K562 (cell line): ENCODE results near the gene HDGFL2. TPM values are rescaled to one million over a fixed set of nuclear protein-coding genes. Genes with fewer than 3 reads are reported as not detected.

Experiments used
- ATAC-seq: fragments of 200-7000 bp; cut with Tn5 transposase; 3 replicates; pipeline ENCODE4 v1.9.1; 2020; ENCODE audit warnings: moderate library complexity
- BruUV-seq: library from RNA; stranded (reverse); fragments of 400-500 nt; replicated peaks from 2 replicates; lab custom pipeline; 2021; lab: Mats Ljungman, UMichigan
- CTCF ChIA-PET: fragments of 300-600 bp; formaldehyde crosslinking; extraction: SDS; loops from one replicate; lab custom pipeline; 2021; ENCODE audit warnings: low intra/inter-chr PET ratio; lab: Yijun Ruan, JAX
- POLR2A ChIA-PET: fragments of 300-600, 350-650 bp; sonication (Branson Sonifier 250); formaldehyde crosslinking; extraction: SDS; loops from one replicate; lab custom pipeline; 2021; ENCODE audit warnings: antibody characterized with exemption, inconsistent platforms; lab: Yijun Ruan, JAX
- DNase-seq, 4 experiments: peaks; one replicate each; pipeline versions ENCODE4 v3.0.0 to v3.0.0-alpha.2; 2011 to 2018; ENCODE audit warnings: low spot score in 3 of 4, mixed read lengths in 3 of 4; ENCODE audit errors: extremely low read depth in 1 of 4
- FAIRE-seq: peaks from 2 replicates; lab custom pipeline; 2011; peaks lifted over from hg19 to GRCh38; lab: Jason Lieb, UNC
- H2AFZ ChIP-seq: 2 replicates; pipeline ENCODE4 v1.6.0; 2011; ENCODE audit warnings: low read depth, low read length, control low read depth, inconsistent platforms
- H3K27ac ChIP-seq: fragments of 200-600 bp; 3 replicates; pipeline ENCODE4 v1.8.0; 2011; ENCODE audit warnings: low read depth, mild to moderate bottlenecking, control low read depth, inconsistent platforms, low read length, moderate library complexity, mixed read lengths; ENCODE audit errors: extremely low read depth
- H3K27me3 ChIP-seq, 2 experiments: fragments of 300-600 bp in 1 of 2; 2 replicates in 1 of 2; 3 replicates in 1 of 2; pipeline versions ENCODE4 v1.6.0 to v1.8.0; 2011; ENCODE audit warnings: inconsistent platforms in 2 of 2, low read length in 2 of 2, mild to moderate bottlenecking in 1 of 2, mixed read lengths in 1 of 2, moderate library complexity in 1 of 2; ENCODE audit not compliant: control insufficient read depth in 2 of 2, insufficient read depth in 2 of 2
- H3K36me3 ChIP-seq: fragments of 300-600 bp; 3 replicates; pipeline ENCODE4 v1.8.0; 2011; ENCODE audit warnings: mild to moderate bottlenecking, low read length, inconsistent platforms; ENCODE audit not compliant: control insufficient read depth, insufficient read depth
- H3K4me1 ChIP-seq, 2 experiments: fragments of 200-600 bp in 1 of 2; replicated peaks in 1 of 2; 2 replicates in 1 of 2; 3 replicates in 1 of 2; pipeline versions ENCODE4 v1.5.1 to v1.8.0; 2011; ENCODE audit warnings: inconsistent platforms in 2 of 2, low read length in 2 of 2, mild to moderate bottlenecking in 1 of 2, mixed read lengths in 1 of 2, moderate library complexity in 1 of 2; ENCODE audit not compliant: control insufficient read depth in 2 of 2, insufficient read depth in 2 of 2
- H3K4me2 ChIP-seq: 2 replicates; pipeline ENCODE4 v1.6.1; 2011; ENCODE audit warnings: low read length, control low read depth, inconsistent platforms, mixed read lengths; ENCODE audit not compliant: insufficient read depth
- H3K4me3 ChIP-seq: fragments of 200-600 bp; sonication (generic), shearing (Covaris generic); 2 replicates; pipeline ENCODE4 v1.5.1; 2016; ENCODE audit warnings: control low read depth, inconsistent platforms
- H3K79me2 ChIP-seq: fragments of 200-600 bp; 3 replicates; pipeline ENCODE4 v1.8.0; 2011; ENCODE audit warnings: low read length, inconsistent platforms; ENCODE audit not compliant: control insufficient read depth, insufficient read depth
- H3K9ac ChIP-seq, 2 experiments: 2 replicates each; pipeline versions ENCODE4 v1.6.0 to v1.6.1; 2011; ENCODE audit warnings: low read depth in 2 of 2, low read length in 2 of 2, control low read depth in 1 of 2, inconsistent platforms in 1 of 2, mild to moderate bottlenecking in 1 of 2, mixed read lengths in 1 of 2; ENCODE audit not compliant: insufficient read depth in 1 of 2
- H3K9me1 ChIP-seq: one replicate; pipeline ENCODE4 v1.6.0; 2011; ENCODE audit warnings: inconsistent platforms, mild to moderate bottlenecking, low read length, moderate library complexity; ENCODE audit not compliant: control insufficient read depth, insufficient read depth
- H3K9me3 ChIP-seq: replicated peaks from 2 replicates; pipeline ENCODE4 v1.5.1; 2011; ENCODE audit warnings: low read depth, low read length, inconsistent platforms; ENCODE audit not compliant: control insufficient read depth, insufficient read depth
- H4K20me1 ChIP-seq: replicated peaks from 2 replicates; pipeline ENCODE4 v1.6.1; 2011; ENCODE audit warnings: low read length, inconsistent platforms, mixed read lengths; ENCODE audit not compliant: control insufficient read depth, insufficient read depth
- ARNT ChIP-seq, 2 experiments: fragments of 450-650 bp; IDR thresholded peaks; 2 replicates each; pipeline ENCODE4 v1.6.1; 2016; ENCODE audit warnings: mild to moderate bottlenecking in 1 of 2
- E2F3 ChIP-seq: fragments of 250-450 bp; sonication (Bioruptor Pico); IDR thresholded peaks from 2 replicates; pipeline ENCODE4 v1.4.0; 2020; ENCODE audit warnings: mild to moderate bottlenecking
- GABPB2 ChIP-seq: fragments of 250-450 bp; sonication (Bioruptor Pico); conservative IDR thresholded peaks from 2 replicates; pipeline ENCODE4 v1.5.1; 2021; ENCODE audit warnings: mild to moderate bottlenecking
- ID3 ChIP-seq, 2 experiments: fragments of 250-450 bp in 1 of 2; fragments of 450-650 bp in 1 of 2; sonication (Bioruptor Pico) in 1 of 2; IDR thresholded peaks; 2 replicates each; pipeline versions ENCODE4 v1.6.1 to v1.8.0; 2016 to 2021; ENCODE audit warnings: mild to moderate bottlenecking in 2 of 2, moderate library complexity in 2 of 2, missing compliant biosample characterization in 1 of 2, missing genetic modification characterization in 1 of 2
- NUFIP1 ChIP-seq: fragments of 450-650 bp; IDR thresholded peaks from 2 replicates; pipeline ENCODE4 v1.6.1; 2018; ENCODE audit not compliant: partially characterized antibody
- SUPT5H ChIP-seq: fragments of 450-650 bp; IDR thresholded peaks from 2 replicates; pipeline ENCODE4 v1.6.1; 2016
- TFAM ChIP-seq: fragments of 250-450 bp; sonication (Bioruptor Pico); conservative IDR thresholded peaks from 2 replicates; pipeline ENCODE4 v1.5.0; 2021; ENCODE audit warnings: mild to moderate bottlenecking, moderate library complexity
- ZNF77 ChIP-seq: fragments of 250-450 bp; sonication (Bioruptor Pico); IDR thresholded peaks from 2 replicates; pipeline ENCODE4 v1.5.0; 2020
- WGBS: fragments of 100-300 bp; shearing (Covaris generic); methylation state at CpG from one replicate; pipeline ENCODE4 v1.1.6; 2016; ENCODE audit warnings: low coverage, mixed read lengths; ENCODE audit not compliant: insufficient coverage; ENCODE audit errors: missing lambda C conversion rate; 5-methylcytosine and 5-hydroxymethylcytosine counted together
- in situ Hi-C: fragments of 300-500 bp; cut with MboI; formaldehyde crosslinking; loops from 4 replicates; pipeline ENCODE4 v1.15.0; 2018; ENCODE audit warnings: inconsistent platforms, mixed read lengths
- intact Hi-C: fragments of 100-400 bp; cut with micrococcal nuclease; formaldehyde crosslinking; loops from 2 replicates; pipeline ENCODE4 v1.14.2; 2022
- polyA plus RNA-seq, 8 experiments: library from polyadenylated mRNA; depleted of rRNA in 4 of 8; stranded (reverse) in 5 of 8; unstranded in 3 of 8; fragments of >200 nt; fragmentation: Nextera tagmentation in 2 of 8; fragmentation: Illumina TruSeq in 1 of 8; extraction: Ambion mirVana in 2 of 8; extraction: Trizol in 1 of 8; gene quantifications; 2 replicates each; pipeline versions ENCODE4 v1.2.1 to v1.2.3, GENCODE V29; 2011 to 2014; ENCODE audit warnings: inconsistent platforms in 1 of 8, missing spikeins in 1 of 8
- total RNA-seq, 7 experiments: library from RNA; depleted of rRNA in 6 of 7; stranded (reverse); fragments of >200 nt in 6 of 7; fragmentation: Illumina TruSeq in 2 of 7; extraction: Trizol in 2 of 7; gene quantifications; 2 replicates each; pipeline versions ENCODE4 v1.2.1 to v1.2.3, GENCODE V29; 2011 to 2021; ENCODE audit warnings: low replicate concordance in 1 of 7
- TF ChIP-seq, protein P1 (sequence below), 2 experiments: IDR thresholded peaks; 2 replicates each; pipeline ENCODE4 v1.6.1; 2012; ENCODE audit warnings: improper control_type of control experiment in 2 of 2, low read depth in 2 of 2, low read length in 2 of 2, borderline replicate concordance in 1 of 2
- TF ChIP-seq, protein P2 (sequence below), 2 experiments: fragments of 200-800 bp in 1 of 2; sonication (Bioruptor generic) in 1 of 2; sonication (generic) in 1 of 2; formaldehyde crosslinking in 1 of 2; IDR thresholded peaks in 1 of 2; conservative IDR thresholded peaks in 1 of 2; 2 replicates each; pipeline versions ENCODE4 v1.5.0 to v1.6.1; 2016 to 2020; ENCODE audit warnings: missing compliant biosample characterization in 1 of 2, missing genetic modification characterization in 1 of 2, missing genetic modification reagents in 1 of 2
- TF ChIP-seq, protein P3 (sequence below): fragments of 450-650 bp; IDR thresholded peaks from 2 replicates; pipeline ENCODE4 v1.6.1; 2016; ENCODE audit warnings: antibody characterized with exemption

Gene HDGFL2
- total and polyA plus RNA-seq, 9 of the 15 experiments (the other 6 are each of a cell fraction or from before 2014, with no cell fraction given): 0.13 to 61.7 (median 16.0) TPM

GRCh38 chr19:4434391-4434790 lies 37.7 kb upstream of the HDGFL2 start:
- FAIRE-seq (no peak), ATAC-seq (no peak), DNase-seq (no peak)
- Histone ChIP-seq H4K20me1 (no peaks in the 10 kb centered on the region), H3K9me3 (no peaks in the 10 kb centered on the region), H2AFZ (no peak overlapping the region), H3K4me1 (peaks cover 0 to 2% of the 10 kb centered on the region in 2 experiments; a peak in 1 of 5 replicates), H3K79me2 (peaks cover 2% of the 10 kb centered on the region; the same call in 1 of the 3 replicates), H3K4me2 (no peak overlapping the region), H3K9ac (no peak overlapping the region), H3K36me3 (peaks cover 88% of the 10 kb centered on the region; the same call in 2 of the 3 replicates), H3K4me3 (no peak overlapping the region), H3K27me3 (no peaks in the 10 kb centered on the region), H3K27ac (no peak overlapping the region), H3K9me1 (peaks cover 4% of the 10 kb centered on the region)
- intact Hi-C loops: no loop called here
- ChIA-PET CTCF (no interaction called here), POLR2A (interaction anchor here (0.6 to 1.5 kb wide), 3 partner anchors 13 to 184 kb away, joined by 3 to 4 read pairs (median 3); no protein-coding TSS in a partner anchor)
- in situ Hi-C loops: no loop called here
- no TSS peak for BruUV-seq
- 93% methylated on average over 9 of the region's 9 CpGs for WGBS
- TF ChIP-seq GABPB2: no peak
- no peak for TF ChIP-seq NUFIP1
- TF ChIP-seq, protein P1, sequence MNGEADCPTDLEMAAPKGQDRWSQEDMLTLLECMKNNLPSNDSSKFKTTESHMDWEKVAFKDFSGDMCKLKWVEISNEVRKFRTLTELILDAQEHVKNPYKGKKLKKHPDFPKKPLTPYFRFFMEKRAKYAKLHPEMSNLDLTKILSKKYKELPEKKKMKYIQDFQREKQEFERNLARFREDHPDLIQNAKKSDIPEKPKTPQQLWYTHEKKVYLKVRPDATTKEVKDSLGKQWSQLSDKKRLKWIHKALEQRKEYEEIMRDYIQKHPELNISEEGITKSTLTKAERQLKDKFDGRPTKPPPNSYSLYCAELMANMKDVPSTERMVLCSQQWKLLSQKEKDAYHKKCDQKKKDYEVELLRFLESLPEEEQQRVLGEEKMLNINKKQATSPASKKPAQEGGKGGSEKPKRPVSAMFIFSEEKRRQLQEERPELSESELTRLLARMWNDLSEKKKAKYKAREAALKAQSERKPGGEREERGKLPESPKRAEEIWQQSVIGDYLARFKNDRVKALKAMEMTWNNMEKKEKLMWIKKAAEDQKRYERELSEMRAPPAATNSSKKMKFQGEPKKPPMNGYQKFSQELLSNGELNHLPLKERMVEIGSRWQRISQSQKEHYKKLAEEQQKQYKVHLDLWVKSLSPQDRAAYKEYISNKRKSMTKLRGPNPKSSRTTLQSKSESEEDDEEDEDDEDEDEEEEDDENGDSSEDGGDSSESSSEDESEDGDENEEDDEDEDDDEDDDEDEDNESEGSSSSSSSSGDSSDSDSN (IDR thresholded peaks at IDR 0.05; ENCODE audit: borderline replicate concordance in 1 of 2, low read depth in 2 of 2, low read length in 2 of 2): no peak
- TF ChIP-seq SUPT5H: no peak
- TF ChIP-seq ARNT (IDR thresholded peaks at IDR 0.05): no peak
- TF ChIP-seq, protein P2, sequence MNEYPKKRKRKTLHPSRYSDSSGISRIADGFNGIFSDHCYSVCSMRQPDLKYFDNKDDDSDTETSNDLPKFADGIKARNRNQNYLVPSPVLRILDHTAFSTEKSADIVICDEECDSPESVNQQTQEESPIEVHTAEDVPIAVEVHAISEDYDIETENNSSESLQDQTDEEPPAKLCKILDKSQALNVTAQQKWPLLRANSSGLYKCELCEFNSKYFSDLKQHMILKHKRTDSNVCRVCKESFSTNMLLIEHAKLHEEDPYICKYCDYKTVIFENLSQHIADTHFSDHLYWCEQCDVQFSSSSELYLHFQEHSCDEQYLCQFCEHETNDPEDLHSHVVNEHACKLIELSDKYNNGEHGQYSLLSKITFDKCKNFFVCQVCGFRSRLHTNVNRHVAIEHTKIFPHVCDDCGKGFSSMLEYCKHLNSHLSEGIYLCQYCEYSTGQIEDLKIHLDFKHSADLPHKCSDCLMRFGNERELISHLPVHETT (CRISPR knock-in tag; conservative IDR thresholded peaks at IDR 0.05 in 1 of 2, IDR thresholded peaks at IDR 0.05 in 1 of 2): no peak
- TF ChIP-seq ZNF77 (CRISPR knock-in tag): no peak
- TF ChIP-seq ID3 (CRISPR knock-in tag; IDR thresholded peaks at IDR 0.05): no peak
- TF ChIP-seq ID3 (tag; IDR thresholded peaks at IDR 0.05): no peak
- no peak for TF ChIP-seq TFAM (CRISPR knock-in tag)
- TF ChIP-seq, protein P3, sequence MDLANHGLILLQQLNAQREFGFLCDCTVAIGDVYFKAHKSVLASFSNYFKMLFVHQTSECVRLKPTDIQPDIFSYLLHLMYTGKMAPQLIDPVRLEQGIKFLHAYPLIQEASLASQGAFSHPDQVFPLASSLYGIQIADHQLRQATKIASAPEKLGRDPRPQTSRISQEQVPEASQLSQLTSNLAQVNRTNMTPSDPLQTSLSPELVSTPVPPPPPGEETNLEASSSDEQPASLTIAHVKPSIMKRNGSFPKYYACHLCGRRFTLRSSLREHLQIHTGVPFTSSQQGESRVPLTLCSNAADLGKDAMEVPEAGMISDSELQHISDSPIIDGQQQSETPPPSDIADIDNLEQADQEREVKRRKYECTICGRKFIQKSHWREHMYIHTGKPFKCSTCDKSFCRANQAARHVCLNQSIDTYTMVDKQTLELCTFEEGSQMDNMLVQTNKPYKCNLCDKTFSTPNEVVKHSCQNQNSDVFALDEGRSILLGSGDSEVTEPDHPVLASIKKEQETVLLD: no peak
- no peak for TF ChIP-seq E2F3 (CRISPR knock-in tag)
